ENCODE measurements around the gene NEURL4.

Gene NEURL4

GRCh38 chr17:7321466-7321865 lies 7.7 kb downstream of the NEURL4 start:
- DNase-seq, result no peak

DNA sequence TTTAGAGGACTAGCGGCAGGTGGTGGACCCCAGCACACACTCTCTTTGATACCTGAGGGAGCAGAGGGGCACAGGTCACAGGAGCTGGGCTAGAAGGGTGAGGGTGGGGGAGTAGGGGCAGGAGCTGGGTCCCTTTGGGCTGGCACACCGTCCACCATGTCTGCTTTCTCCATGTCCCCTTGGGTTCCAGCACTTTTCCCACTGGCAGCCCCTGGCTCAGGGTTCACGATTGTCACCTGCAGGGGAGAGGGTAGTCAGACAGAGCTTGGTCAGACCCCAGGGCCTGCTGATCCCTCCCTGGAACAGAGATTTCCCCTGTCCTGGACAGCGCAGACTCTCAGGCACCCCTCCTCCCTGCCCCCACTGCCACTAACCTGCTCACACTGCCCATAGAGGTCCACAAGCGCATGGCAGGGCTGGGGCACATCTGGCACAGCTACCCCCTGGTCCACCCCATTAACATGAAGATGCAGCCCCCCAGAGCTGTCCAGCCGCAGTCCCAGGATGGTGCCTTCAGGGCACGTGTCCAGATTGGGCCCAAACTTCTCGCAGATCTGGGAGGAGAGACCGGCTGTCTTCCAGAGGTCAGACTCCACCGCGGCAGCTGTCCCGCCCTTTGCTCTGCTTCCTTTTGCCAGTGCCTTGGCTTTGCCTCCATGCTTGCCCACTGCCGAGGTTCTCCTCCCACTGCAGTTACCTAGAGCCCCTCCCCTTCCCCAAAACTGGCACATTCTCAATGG lies 10.8 kb downstream of the NEURL4 start:
- DNase-seq, result no peak

DNA sequence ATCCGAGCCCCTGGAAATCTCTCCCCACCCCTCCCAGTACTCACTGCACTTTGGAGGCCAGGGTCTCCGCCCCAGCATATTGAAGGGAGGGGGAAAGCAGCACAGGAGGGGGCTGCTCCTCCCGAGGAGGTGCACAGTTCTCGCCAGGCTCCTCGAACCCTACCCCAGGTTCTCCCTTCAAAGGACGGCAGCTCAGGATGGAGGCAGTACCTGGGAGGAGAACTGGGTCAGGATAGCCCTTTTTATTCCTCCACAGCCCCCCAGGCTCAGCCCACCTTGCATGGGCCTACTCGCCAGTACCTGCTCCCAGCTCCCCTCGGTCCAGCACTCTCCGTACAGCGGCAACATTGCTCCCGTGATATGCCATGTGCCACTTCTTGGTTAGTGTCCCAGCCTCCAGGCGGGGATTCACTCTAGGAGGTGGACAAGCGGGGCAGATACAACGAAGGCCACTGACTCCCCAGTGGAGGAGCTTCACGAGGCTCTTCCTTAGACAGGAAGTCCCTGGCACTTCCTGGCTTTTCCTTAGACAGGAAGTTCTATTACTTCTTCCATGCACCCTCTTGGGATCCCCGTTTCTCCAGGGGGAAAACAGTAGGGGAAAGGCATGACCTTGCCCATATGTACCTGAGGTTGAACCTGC lies 11.9 kb downstream of the NEURL4 start:
- no peak for DNase-seq

DNA sequence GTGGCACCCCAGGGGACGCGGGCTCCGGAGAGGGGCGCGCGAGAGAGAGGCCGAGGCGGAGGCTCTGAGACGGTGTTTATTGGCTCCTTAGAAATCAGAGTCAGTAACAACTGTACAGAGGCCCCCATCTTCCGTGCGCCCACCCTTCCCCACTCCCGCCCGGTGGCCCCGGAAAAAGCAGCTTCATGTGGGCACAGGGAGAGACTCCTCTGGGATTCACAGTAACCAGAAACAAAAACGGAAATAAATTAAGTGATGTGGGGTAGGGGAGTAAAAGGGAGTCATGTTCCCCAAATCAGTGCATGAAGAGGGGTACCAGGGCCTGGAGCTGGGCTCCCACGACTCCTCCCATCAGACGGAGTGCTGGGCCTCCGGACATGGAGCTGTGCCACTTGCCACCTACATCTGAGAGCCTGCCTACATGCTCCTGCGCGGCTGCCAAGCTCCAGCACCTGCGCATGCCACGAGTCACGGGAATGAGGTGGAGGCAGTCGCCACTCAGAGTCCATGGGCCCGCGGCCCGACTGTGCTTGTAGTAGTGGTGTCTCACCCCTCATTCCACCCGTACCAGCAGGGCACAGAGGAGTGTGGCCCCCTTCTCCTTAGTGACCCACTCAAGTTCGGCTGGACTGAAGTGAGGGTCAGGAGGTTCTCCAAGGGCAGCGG lies 13.4 kb downstream of the NEURL4 start:
- no peak for DNase-seq

- DNase-seq, result peak; percentile 68 to 86
Measured at GRCh38 chr17:7314719-7315569, 14.2 kb downstream of the NEURL4 start, which contains the start of gene GPS2. TSS of gene GPS2 (minus strand) at chr17:7315360. CDS start at chr17:7315052, 308 bp downstream.

GRCh38 chr17:7313890-7314718 lies 15.0 kb downstream of the NEURL4 start:
- DNase-seq, result no peak

DNA sequence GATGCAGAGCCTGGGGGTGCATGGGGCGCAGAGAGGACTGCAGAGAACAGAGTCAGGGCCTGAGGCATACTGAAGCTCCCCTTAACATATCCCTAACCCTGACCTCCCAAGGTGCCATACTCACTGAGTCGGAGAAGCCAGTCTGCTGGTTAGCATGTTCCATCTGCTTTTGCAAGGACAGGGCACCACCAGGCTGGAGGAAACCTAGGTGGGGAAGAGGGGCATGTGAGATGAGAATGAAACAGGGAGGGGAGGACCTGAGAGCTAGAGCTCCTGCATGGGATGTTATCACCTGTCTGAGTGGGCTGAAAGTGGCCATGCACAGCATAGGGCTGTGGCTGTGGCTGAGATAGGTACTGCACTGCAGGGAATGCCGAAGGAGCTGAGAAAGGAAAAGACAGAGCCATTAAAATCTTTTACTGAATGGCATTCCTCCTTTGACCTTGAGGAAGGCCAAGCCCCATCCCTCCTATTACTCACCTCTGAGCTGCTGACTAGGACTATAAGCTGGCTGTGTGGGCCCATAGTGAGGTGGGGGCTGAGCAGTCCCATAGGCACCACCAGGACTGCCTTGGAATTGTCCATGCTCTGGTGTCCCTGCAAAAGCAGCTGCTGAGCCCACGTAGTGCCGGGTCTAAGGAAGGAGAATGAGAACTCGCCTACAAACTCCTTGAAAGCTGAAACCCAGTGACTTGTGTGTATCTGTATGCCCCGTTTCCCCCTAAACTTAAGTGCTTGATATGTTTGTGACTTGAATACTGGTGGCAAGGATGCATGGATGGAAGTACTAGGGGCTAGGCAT lies 15.8 kb downstream of the NEURL4 start:
- DNase-seq, result no peak

DNA sequence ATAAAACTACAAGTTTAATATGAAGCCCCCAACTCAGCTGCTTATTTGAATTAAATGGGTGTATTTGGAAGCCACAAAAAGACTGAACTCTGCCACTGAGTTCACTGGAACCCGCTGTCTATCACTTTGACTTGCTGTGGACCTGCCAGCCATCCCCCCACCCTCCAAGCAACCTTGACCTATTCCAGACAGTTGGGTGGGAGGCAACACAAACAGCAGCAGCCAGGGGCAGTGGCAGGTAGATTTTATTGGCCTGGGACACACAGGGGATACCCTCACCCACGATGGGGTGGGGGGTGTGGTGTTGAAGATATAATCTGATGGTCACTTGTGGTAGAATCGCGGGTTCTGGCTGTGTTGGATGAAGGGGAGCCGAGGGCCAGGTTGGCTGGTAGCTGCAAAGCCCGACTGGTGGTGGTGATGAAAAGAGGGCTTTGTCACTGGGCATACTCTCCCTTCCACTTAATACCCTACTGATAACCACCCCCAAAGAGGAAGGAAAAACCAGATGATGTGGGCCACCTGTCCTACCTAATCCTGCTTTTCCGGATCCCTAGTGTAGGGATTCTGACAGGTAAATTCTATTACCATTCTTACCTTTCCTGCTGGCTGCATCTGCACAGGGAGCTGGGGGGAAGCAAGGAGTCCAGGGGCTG lies 16.6 kb downstream of the NEURL4 start:
- no peak for DNase-seq

- no peak for DNase-seq
Measured at GRCh38 chr17:7311110-7311705, 17.9 kb downstream of the NEURL4 start.

DNA sequence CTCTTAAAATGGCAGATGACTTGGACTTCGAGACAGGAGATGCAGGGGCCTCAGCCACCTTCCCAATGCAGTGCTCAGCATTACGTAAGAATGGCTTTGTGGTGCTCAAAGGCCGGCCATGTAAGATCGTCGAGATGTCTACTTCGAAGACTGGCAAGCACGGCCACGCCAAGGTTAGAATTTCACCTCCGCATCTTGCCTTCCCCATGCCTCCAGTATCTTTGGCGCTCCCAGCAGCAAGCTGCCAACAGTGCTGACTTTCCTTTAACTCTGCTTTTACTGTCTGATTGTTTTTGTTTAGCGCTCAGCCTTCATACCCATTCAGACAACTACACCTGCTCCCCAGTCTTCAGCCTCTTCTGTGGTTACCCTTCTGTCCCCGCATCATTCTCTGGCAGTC lies 19.5 kb downstream of the NEURL4 start:
- no peak for DNase-seq

DNA sequence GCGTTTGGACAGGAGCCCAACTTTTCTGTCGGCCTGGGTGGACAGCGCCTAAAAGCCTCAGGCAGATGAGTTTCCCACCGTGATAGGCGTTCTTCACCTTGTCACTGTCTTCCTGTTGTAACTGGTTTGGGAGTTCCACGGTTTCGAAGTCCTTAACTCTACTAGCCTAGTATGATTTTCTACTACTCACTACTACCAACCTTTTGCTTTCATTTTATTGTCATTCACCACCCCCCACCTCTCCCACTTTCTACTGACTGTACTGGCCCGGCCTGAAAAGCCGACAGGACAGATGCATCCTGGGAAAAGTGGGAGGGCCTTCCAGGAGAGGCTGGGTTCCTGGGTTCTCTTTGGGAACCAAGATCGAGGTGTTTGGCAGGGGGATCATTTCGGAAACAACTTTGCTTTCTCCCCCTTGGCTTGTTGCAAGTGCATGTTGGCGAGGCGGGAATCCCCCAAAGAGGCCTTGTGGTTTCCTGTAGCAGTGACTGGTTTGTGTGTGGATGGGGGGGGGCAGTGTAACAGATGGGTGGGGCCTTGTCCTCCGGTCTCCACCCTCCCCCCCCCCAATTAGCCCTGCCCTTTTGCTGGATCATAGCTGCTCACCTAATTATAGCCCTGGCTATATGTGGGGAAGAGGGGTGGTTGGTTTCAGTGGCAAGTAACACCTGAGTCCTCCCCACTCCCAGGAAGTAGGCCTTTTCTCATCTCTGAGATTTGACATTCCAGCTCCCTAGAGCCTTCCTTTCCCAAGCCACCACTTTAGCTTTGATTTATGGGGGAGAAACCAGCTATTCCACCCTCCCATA lies 20.3 kb downstream of the NEURL4 start:
- peak; percentile 25 to 28 for DNase-seq

DNA sequence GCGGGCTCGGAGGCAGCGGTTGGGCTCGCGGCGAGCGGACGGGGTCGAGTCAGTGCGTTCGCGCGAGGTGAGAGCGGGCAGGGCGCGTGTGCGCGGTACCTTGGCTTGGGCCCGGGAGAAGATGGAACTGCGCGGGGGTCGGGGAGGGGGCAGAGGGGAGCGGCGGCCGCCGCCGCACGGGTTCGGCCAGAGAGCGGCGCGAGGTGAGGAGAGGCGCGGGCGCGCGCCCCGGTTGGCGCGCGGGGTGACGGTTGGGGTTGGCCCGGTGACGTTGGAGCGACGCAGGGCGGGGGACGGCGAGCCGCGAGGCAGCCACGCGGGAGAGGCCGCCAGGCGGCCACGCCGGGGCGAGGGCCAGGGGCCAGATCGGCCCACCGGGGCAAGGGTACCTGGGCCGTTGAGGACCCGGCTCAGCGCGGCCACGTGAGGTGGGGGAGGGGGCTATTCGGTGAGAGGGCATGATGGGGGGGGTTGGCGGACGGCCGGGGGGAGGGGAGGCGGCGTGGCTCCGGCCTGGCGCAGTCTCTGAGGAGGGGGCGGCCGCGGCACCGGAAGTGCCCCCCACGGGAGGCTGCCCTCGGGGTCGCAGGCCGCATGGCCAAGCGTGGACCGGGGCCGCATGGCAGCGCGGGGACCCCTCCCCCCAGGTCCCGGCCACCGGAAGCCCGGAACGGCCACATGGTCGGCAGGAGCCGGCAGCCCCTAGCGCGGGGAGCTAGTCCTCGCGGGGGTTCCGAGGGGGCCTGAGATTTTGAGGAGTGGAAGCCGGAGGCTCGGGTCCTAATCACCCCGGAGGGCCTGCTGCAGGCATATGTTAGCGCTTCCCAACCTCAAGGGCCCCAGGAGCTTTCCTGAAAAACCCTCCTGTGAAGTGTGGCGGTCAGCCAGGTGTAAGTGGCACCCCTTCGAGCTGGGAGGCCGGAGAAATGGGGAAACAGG lies 21.2 kb downstream of the NEURL4 start:
- no peak for DNase-seq

- peak; percentile 99 for DNase-seq
Measured at GRCh38 chr17:7306911-7307685, 22.0 kb downstream of the NEURL4 start, which contains the start of gene EIF5A. TSS of gene EIF5A (plus strand) at chr17:7307628. CDS start at chr17:7309636, 2,008 bp downstream.

DNA sequence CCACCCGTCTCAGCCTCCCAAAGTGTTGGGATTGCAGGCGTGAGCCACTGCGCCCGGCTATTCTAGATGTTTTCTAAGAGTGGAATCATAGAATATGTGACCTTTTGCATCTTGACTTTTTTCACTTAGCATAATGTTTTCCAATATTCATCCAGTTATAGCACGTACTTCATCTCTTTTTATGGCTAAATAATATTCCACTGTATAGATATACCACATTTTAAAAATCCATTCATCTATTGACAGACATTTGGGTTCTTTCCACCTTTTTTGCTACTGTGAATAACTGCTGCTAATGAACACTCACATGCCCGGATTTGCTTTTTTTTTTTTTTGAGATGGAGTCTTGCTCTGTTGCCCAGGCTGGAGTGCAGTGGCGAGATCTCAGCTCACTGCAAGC lies 25.0 kb downstream of the NEURL4 start:
- DNase-seq, result no peak

DNA sequence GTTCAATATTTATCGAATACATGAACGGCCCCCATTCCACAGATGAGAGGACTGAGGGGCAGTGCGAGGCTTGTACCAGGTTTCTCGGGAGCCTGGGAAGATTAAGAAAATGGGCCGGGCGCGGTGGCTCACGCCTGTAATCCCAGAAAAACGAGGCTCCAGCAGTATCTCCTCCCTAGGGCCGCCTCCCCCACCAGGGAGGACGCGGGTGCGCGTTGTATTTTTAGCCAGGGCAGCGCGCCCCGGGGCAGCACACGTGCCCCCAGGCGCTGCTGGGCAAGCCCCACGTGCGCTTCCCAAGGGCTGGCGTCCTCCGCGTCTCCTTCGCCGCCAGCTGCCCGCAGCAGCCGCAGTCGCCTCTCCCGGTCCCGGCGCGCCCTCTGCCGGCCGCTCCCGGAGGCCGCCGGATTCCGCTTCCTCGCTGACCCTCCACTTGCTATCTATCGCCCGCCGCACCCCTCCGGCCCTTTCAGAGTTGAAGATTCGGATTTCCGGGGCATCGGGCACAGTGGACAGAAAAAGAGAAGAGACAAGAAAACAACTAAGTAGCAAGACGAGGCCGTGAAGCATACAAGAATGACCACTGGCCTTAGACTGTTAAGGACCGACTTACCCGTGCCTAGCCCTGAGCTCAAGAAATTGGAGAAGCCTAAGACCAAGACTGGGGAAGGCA lies 32.8 kb downstream of the NEURL4 start:
- peak; percentile 61 to 72 for DNase-seq

All from hippocampal formation (tissue), 2 donors.